ENCODE data around the gene RASSF7.
"Not testable (repeated sequence)": the region's sequence is repeated elsewhere in the genome, so short reads cannot be mapped to it uniquely, and the experiment has no call there.

- not testable (repeated sequence) for TF ChIP-seq CTCF (IDR thresholded peaks at IDR 0.05; ENCODE audit: insufficient read depth, low read length, poor library complexity, severe bottlenecking); EZH2phosphoT487 (conservative IDR thresholded peaks at IDR 0.05; ENCODE audit: low read length)
Observed at GRCh38 chr11:516918-517685, 43.7 kb upstream of the RASSF7 start.
